KG1 (cell line): ENCODE results near the gene MAP2K2.

Experiments used
- DNase-seq: peaks from one replicate; lab custom pipeline; 2025; lab: John Stamatoyannopoulos, UW

The MAP2K2 gene

DNA sequence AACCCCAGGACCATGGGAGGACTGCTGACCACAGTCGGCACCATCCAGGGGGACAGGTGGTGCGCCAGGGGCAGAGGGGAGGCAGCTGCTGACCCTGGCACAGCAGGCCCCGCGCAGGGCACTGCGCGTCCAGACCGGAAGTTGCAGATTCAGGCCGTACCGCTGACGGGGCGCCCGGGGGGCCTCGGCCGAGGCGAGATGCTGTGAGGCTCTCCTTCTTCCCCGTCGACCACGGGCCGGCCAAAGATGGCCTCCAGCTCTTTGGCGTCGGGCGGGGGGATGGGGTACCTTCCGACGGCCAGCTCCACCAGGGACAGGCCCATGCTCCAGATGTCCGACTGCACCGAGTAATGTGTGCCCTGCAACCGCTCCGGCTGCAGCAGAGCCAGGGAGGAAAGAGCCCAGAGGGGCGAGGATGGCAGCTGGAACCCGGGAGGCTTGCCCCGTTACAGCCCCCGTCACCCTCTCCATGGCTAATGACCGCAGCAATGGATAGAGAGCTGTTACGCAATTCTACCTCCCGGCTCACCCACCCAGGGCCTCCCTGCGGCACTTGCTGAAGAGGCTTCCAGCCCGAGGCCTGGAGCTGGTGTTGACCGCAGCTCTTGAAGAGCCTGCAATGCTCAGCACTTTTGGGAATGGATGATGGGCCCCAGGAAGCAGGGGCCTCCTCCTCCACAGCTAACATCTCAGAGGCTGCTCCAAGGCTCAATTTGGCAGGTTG is 24.7 kb downstream of the MAP2K2 start:
- DNase-seq = no peak

DNA sequence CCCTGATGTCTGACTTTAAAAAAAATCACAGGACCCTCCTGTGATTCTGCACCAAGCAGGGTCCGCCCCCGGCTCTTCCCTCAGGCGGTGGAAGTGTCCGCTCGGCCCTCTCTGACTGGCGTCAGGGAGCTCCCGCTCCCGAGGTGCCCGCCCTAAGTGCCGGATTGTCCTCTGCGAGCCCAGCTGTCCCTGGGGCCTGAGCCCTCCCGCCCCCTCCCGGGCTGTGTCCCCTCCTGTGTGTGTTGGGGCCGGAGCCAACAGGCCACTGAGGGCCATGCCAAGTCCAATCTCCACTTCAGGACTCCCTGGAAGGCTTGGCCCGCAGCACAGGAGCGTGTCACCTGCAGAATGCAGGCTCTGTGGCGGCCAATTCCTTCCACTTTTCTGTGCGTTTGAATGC is 25.4 kb downstream of the MAP2K2 start:
- no peak for DNase-seq

DNA sequence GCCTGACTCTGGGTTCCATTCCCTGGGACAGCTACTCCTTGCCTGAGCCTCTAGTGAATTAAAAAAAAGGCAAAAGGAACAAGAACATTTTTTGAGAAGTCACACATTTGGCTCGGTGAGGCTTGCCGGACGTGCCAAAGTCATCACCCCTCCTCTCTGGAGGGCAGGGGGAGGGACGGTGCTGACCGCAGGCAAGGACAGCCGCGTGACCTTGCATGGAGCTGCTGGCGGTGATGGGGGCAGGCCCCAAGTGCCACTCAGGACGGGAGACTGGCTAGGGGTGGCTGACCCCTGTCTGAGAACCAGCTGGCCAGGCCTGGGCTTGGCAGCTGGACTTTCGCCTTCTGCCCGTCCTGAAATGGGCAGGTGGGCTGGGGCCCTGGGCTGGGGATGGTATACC is 26.4 kb downstream of the MAP2K2 start:
- no peak for DNase-seq

DNA sequence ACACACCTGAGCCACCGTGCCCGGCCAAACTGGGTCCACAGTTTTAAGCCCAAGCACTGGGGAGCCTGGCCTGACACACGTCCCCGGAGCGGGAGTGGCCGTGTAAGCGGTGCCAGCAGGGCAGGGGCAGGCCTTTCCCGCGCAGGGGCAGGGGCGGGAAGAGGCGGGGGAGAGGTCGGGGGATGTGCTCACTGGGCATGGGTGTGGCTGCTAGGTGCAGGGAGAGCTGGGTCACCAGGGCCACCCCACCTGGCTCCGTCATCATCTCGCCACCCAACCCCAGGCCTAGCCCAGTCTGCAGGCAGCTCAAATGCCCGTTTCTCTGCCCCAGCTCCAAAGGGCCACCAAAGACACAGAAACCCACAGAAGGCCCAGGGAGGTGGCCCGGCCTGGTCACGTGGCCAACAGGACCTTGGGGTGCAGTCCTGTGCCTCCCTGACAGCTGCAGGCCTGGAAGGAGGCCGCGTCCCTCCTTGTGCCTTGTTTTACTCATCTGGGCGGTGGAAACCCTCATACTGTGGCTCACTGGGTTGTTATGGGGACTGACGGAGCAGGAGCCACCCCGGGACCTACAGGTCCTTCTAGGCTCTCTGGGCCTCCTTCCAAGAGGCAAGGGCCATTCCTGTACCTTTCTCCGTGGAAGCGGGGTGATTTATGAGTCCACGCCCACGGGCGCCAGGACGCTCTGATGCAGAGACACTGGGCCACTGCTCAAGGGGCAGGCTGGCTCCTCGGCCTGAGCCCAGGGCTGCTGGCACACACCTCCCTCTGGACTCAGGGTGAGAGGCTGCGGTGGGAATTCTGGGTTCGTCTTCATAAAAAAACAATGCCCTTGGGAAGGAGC is 27.7 kb downstream of the MAP2K2 start:
- no peak for DNase-seq

DNA sequence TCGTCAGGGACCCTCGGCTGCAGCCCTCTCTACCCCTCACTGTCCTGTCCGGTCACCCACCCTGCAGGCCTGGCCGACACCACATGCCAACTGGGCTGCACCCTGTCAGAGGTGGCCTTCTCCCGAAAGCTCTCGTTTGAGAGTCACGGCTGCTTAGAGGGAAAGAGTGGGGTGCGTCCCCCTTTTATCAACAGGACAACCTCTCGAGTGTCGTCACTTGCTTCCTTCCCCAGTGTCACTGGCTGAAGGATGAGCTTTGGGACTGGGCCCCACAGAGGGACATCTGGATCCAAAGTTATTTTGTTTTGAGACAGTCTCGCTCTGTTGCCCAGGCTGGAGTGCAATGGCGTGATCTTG is 28.5 kb downstream of the MAP2K2 start:
- no peak for DNase-seq

DNA sequence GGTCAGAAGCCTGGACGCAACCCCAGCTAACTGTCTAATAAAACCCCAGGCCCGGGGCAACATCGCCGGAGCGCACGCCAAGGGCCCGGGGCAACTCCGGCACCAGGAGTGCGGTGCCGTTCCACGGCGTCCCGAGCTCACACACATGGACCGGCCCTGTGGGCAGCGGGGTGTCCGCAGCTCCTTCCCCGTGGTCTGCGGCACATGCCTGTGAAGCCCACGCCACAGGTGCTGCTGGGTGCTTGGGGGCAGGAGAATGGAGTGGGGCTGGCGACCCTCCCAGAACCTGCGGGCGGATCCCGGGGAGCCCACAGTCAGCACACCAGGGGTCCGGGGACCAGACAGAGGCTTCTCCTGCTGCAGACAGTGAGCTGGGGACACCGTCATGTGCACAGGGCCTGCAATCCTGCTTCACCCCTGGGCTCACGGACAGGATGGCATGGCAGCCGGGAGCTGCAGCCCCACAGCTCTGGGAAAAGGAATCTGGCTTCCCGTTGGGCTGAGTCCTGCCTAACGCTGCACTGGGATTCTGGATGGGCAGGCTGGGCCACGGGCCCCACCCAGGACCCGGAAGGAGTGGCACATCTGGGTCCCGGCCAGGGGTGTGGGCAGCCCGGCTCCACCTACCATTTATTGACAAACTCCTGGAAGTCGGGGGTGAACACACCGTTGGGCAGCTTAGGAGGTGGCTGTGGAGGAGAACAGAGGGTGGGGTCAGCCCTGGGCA is 29.0 kb downstream of the MAP2K2 start:
- no peak for DNase-seq

DNA sequence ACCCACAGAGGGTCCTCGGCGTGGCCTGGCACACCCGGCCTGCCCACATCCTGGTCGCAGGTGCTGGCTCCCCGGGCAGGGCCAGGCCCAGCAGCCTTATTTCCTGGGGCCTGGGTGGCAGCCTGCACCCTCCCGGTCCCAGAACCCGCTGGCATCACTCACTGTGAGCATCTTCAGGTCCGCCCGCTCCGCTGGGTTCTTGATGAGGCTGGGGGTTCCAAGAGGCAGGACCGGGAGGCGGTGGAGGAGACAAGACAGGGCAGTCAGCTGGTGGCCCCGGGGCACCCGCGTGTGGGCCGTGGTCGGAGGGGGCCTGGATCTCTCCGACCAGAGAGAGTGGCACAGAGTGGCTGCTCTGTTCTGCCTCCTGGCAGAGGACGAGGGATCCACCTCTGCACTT is 29.6 kb downstream of the MAP2K2 start:
- DNase-seq = no peak

DNA sequence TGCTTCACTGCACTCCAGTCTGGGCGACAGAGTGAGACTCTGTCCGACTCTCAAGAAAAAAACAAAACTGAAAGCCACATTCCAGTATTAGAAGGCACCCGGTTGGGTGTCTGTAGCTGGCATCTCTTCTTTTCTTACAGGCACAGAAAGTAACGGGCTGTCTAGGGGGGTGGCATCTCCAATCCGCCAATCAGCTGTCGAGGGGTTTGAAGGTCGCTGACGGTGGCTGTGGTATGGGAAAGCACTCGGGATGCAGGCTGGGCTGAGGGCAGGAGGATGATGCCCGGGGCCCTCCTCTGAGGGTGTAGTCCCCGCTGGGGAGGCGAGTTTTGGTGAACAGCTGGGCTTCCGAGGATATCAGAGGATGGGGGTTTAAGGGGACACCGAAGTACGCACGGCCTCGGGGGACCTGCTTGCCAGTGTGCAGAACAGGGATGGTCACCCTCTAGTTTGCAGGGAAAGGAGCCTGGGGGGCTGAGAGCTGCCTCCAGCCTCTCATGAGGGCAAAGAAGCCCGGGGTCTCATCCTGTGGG is 30.2 kb downstream of the MAP2K2 start:
- DNase-seq = no peak

DNA sequence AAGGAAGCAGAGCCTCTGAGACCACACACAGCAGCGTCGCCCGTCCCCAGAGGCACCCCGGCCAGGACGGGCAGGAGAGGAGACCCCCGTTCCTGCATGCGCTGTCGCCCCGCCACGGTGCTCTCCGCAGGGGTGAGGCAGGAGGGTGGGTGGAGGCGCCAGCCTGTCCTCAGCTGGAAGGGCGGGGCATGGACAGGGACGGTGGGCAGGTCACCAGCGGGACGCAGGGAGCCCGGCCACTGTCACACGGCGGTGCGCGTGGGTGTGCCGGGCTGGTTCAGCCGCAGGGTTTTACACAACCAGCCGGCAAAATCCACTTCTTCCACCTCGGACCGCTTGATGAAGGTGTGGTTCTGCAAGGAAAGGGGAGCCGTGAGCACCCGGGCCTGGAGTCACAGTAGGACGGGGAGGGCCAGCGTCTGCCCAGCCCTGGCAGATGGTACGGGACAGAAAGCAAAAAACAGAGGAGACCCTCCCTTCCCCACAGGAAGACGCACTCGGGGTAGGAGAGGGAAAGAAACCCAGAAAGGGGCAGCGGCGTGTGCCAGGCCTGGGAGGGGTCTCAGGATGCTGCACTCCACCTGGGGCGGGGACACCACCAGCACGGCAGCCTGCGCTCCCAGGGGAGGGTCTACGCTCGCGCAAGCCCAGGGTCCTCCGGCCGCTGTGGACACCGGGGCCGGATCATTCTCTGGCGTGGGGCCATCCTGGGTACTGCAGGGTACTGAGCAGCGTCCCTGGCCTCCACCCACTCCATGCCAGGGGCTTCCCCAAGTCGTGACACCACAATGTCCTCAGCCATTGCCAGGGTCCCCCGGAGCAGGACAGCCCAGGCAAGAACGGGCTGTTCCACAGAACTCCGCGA is 33.3 kb downstream of the MAP2K2 start:
- DNase-seq = no peak

DNA sequence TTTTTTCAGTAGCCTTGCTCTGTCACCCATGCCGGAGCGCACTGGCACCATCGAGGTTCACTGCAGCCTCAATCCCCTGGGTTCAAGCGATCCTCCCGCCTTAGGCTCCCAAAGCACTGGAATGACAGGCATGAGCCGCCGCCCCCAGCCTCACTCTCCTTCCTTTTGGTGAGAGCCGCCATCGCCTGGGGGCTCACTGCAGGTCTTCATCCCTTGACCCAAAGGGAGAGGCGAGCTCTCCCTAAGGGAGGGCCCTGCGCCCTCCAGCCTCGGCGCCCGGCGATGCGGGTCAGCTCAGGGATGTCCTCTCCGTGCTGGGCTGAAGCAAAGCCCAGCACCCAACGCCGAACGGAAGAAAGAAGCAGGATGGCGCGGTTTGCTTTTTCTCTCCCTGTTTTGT is 34.0 kb downstream of the MAP2K2 start:
- no peak for DNase-seq

DNA sequence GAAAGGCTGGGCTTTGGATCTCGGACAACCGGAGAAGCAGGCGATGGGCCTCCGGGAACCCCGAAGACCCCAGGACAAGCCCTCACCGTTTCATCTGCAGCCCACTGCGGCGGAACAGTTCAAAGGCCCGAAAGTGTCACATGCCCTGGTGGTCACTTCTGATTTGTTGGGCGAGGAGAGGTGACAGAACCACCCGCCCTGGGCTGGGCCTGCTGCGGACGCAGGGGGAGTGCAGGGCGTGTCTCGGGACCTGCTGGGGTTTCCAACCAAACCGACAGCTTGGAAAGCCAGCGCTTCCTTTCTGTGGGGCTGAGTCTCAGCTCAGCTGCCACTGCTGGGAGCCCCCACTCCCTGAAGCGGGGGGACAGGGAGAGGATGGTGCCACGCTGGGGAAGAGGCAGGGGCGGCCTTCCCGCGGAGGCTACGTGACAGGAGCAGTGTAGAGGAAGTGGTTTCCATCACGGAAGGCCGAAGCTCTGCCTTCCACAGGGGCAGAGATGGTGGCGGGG is 34.5 kb downstream of the MAP2K2 start:
- DNase-seq = peak; percentile 84

DNA sequence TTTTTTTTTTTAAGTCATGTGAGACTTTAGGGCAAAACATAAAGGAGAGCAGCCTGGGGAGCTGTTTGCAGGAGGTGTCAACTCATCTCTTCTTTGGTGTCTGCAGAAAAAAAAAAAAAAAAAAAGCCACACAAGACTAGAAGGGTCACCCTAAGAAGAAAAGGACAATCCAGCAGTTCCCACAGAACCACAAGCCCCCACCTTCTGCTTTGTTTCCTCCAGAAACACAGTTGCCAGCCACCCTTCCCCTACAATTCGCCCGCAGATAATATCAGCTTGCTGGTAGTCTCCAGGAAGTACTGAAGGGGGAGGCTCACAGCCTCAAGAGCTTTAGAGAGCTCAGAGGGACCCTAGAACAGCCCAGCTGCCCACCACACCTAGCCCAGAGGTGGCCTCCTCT is 34.9 kb downstream of the MAP2K2 start:
- DNase-seq = peak; percentile 84

DNA sequence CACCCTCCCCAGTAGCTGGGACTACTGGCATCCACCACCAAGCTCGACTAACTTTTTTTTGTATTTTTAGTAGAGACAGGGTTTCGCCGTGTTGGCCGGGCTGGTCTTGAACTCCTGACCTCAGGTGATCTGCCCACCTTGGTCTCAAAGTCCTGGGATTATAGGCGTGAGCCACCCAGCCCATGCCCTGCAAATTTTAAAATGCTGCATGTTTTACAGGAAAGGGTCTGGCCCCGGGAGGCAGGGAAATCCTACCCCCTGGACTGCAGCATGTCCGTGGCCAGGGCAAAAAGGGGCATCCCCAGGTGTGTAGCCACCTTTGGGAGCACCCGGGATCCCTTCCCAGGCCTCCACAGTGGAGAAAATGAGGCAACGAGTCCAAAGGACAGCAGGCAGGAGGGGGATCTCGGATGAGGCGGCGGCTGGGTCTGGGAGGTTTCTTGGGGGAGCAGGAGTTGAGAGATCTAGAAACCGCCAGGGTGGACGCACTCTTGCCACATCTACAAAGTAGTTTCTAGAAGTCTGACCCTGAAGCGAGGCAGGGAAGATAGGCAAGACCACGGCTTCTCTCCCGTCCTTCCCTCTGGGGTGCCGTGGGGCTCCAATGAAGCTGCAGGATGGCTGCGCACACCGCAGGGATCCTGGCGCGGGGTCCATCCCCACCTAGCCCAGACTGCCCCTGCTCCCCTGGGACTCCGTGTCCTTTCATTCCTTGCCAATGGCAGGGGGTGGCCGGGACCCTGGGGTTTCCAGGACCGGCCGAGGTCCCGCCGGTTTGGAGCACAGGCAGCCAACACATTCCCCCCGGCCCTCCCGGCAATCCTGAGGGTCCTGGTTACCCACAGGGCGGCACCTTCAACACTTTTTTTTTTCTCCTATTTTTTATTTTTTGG is 35.9 kb downstream of the MAP2K2 start:
- no peak for DNase-seq

DNA sequence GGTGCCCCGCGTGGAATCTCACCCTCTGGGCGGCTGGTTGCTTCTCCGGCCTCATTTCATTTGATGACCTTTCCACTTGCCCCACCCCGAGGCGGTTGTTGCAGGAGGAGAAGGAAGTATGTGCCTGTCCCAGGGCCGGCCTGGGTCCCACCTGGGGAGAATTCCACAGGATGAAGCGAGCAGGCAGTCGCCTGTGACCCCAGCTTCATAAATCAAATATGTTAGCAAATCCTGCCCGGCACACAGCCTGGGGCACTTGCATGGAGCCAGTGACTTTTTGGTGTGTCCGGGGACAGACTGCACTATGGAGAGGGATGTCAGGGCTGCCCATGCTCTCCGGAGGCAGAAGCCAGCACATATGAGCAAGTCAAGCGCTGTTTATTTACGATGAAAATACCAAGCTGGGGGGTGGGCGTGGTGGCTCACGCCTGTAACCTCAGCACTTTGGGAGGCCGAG is 37.5 kb downstream of the MAP2K2 start:
- DNase-seq = no peak

DNA sequence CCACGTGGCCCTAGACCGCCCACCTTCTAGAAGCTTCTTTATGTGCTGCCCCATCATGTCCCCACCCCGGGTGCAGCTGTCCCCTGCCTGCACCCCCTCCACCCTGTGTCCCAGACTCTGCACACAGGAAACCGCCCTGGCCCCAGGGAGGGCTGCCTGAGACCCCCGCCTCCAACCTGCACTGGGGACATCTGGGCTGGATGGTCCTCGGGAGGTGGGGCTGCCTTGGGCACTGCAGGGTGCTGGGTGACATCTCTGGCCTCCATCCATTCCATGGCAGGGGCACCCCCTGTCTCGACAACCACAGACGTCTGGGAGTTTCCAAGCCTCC is 39.4 kb downstream of the MAP2K2 start:
- DNase-seq = no peak

DNA sequence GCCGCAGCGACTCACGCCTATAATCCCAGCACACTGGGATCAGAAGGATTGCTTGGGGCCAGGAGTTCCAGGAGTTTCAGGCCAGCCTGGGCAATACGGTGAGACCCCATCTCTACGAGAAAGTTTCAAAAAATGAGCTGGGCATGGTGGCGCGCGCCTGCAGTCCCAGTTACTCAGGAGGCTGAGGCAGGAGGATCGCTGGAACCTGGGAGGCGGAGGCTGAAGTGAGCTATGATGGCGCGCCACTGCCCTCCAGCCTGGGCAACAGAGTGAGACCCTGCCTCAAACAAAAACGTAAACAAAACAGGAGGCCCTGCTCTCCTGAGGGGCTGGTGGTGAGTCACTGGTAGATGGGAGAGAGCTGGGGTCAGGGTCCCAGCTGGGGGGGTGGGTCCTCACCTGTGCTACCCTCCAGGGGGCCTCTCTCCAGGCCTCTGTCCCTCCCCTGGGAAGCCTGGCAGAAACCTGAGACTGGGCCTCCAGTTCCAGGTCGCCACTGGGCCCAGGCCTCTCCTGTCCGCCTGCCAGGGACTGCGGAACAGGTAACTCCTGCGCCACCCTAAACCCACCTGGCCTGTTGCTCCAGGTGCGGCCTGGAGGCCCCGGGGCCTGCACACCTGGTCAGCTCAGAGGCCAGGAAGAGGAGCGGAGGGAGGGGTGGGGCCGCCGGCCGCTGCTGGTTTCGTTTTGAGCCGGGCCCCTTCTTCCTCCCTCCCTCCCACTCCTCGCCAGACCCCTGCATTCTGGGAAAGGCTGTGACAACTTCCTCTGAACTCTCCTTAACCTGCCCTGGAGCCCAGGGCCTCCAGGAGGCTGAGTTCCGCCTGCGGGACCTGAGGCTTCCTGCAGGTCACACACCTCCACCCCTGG is 40.0 kb downstream of the MAP2K2 start:
- DNase-seq = peak; percentile 44

DNA sequence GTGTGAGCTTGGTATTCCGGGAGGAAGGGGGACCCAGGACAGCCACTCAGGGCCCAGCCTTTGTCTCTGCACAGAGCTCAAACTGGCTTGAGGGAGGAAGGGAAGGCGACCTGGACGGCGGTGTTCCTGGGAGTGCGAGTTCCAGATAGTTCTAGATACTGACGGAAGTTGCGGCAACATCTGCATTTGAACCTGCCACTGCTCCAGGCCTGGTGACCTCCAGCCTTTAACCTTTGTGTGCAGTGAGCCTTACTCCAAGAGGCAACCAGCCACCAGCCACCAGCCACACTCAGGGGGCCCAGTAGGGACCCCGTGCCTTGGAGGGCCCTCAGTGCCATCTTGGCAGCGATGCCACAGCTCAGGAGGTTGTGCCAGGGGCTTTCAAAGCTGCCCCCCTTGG is 41.8 kb downstream of the MAP2K2 start:
- no peak for DNase-seq

DNA sequence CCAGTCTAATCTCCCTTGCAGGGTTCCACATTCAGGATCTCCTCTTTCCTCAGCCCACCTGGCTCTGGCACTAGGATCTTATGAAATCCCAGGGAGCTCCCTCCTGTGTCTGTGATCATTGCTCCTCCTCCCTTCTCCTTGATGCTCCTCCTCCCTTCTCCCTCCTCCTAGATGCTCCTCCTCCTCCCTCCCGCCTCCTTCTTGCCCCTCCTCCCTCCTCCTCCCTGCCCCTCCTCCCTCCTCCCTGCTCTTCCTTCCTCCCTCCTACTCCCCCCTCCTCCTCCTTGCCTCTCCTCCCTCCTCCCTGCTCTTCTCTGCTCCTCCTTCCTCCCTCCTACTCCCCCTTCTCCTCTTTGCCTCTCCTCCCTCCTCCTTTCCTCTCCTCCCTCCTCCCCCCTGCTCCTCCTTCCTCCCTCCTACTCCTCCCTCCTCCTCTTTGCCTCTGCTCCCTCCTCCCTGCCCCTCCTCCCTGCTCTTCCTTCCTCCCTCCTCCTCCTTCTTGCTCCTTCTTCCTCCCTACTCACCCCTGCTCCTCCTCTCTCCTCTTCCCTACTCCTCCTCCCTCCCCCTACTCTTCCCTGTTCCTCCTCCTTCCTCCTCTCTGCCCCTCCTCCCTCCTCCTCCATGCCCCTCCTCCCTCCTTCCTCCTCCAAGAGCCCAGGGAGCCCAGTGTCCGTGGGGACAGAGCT is 42.3 kb downstream of the MAP2K2 start:
- DNase-seq = no peak

DNA sequence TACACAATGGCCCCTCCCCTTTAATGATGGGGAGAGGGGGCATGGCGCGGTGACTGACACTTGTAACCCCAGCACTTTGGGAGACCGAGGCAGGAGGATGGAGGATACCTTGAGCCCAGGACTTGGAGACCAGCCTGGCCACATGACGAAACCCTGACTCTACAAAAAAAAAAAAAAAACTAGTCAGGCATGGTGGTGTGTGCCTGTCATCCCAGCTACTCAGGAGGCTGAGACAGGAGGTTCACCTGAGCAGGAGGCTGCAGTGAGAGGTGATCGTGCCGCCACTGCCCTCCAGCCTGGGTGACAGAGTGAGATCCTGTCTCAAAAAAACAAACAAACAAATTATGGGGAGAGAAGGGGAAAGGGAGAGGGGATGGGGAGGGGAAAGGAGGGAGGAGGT is 43.4 kb downstream of the MAP2K2 start:
- no peak for DNase-seq
